Esophagus muscularis mucosa (tissue), 4 donors: ENCODE data around the gene CASP9. TPM values are rescaled to one million over a fixed set of nuclear protein-coding genes. Genes with fewer than 3 reads are reported as not detected.

Experiments
- DNase-seq: peaks from one replicate; pipeline ENCODE4 v3.0.0-alpha.2; 2017; ENCODE audit errors: extremely low spot score
- H3K27ac ChIP-seq, 4 donors: fragments of 200-600 bp; sonication (generic); replicated peaks in 1 of 4; 1 replicate in 3 of 4; 2 replicates in 1 of 4; pipeline ENCODE4 v1.5.1; 2016 to 2019; ENCODE audit warnings: mild to moderate bottlenecking in 1 of 4
- H3K27me3 ChIP-seq, 4 donors: fragments of 200-600 bp; sonication (generic); one replicate each; pipeline versions ENCODE4 v1.5.1 to v1.6.0; 2016 to 2019
- H3K36me3 ChIP-seq, 4 donors: fragments of 200-600 bp; sonication (generic); one replicate each; pipeline ENCODE4 v1.5.1; 2016 to 2019
- H3K4me1 ChIP-seq, 4 donors: fragments of 200-600 bp; sonication (generic); one replicate each; pipeline ENCODE4 v1.5.1; 2016 to 2019
- H3K4me3 ChIP-seq, 4 donors: fragments of 200-600 bp; sonication (generic); 1 replicate in 2 of 4; 2 replicates in 2 of 4; pipeline ENCODE4 v1.5.1; 2016 to 2019; ENCODE audit warnings: mild to moderate bottlenecking in 4 of 4, moderate library complexity in 1 of 4
- H3K9me3 ChIP-seq, 4 donors: fragments of 200-600 bp; sonication (generic); 1 replicate in 3 of 4; 2 replicates in 1 of 4; pipeline ENCODE4 v1.5.1; 2016 to 2019
- EP300 ChIP-seq: sonication (generic); formaldehyde crosslinking; IDR thresholded peaks from one replicate; pipeline ENCODE4 v1.6.1; 2017; ENCODE audit warnings: antibody characterized with exemption
- POLR2A ChIP-seq: fragments of 450-650 bp; IDR thresholded peaks from one replicate; pipeline ENCODE4 v1.6.1; 2017; ENCODE audit warnings: antibody characterized with exemption, moderate library complexity, mild to moderate bottlenecking, low read depth
- POLR2AphosphoS5 ChIP-seq, 2 donors: sonication (generic); formaldehyde crosslinking; IDR thresholded peaks; one replicate each; pipeline ENCODE4 v1.6.1; 2017; ENCODE audit warnings: antibody characterized with exemption in 2 of 2
- WGBS: methylation state at CpG from one replicate; pipeline ENCODE4 v1.1.5; 2018; 5-methylcytosine and 5-hydroxymethylcytosine counted together
- intact Hi-C: fragments of 100-400 bp; cut with DNase I; formaldehyde crosslinking; loops from one replicate; pipeline ENCODE4 v1.15.1; 2023
- total RNA-seq, 4 donors: library from RNA; depleted of rRNA; stranded (reverse); fragments of >200 nt; gene quantifications; one replicate each; pipeline versions ENCODE4 v1.1.0 to v1.2.1, GENCODE V29; 2016
- TF ChIP-seq, protein P1 (sequence below), 3 experiments: fragments of 200-600 bp in 2 of 3; fragments of 450-650 bp in 1 of 3; sonication (generic) in 2 of 3; IDR thresholded peaks; one replicate each; pipeline ENCODE4 v1.5.1; 2017 to 2019; ENCODE audit warnings: antibody characterized with exemption in 3 of 3, mild to moderate bottlenecking in 2 of 3, moderate library complexity in 1 of 3

CASP9 gene
- total RNA-seq, 4 donors from 2014 or later: 9.1 to 12.6 (median 11.0) TPM

DNA sequence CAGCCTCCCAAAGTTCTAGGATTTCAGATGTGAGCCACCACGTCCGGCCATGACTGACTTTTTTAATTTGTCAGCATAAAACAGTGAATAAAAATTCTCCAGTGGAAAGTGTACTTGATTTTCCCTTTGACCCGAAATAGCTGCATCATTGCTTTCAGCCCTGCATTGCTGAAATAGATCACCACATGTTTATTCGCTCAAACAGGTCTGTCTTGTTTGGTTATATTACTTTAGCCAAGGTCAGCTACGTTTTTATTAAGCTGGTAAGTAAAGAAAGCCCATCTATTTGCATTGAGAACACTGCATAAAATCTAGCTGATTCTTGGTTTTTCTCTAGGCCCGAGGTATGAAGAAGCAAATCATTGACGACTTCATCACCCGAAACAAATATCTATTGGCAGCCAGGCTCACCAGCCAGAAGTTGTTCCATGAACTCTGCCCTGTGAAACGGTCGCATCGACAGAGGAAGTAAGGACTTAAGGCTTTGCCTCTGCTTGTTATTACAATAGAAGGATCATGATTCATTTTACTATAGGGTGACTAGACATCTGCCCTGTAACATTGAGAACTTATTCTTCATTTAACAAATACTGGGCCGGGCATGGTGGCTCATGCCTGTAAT is 35.3 kb upstream of the CASP9 start:
- peaks cover 50 to 64% (median 54%) of the 10 kb centered on the region in 4 donors for H3K36me3 ChIP-seq

DNA sequence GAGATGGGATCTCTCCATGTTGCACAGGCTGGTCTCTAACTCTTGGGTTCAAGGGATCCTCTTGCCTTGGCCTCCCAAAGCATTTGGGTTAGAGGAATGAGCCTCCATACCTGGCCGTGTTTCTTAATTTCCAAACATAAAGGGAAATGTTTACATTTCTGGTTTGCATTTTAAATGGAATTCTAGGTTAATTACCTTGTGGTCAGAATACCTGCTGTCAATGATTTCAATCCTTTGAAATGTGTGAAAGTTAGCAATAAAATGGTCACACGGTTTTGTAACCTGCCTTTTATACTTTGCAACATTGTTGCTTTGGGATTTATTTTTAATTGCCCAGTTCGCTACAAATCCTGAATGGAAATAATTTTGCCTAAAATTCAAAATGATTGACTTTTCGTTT is 34.5 kb upstream of the CASP9 start:
- H3K9me3 ChIP-seq: no peaks in the 10 kb centered on the region
- 94% methylated on average over 4 of the region's 4 CpGs for WGBS
- TF ChIP-seq POLR2A (no peak), EP300 (no peak), POLR2AphosphoS5 (IDR thresholded peaks at IDR 0.05) (no peak)
- TF ChIP-seq, protein P1, sequence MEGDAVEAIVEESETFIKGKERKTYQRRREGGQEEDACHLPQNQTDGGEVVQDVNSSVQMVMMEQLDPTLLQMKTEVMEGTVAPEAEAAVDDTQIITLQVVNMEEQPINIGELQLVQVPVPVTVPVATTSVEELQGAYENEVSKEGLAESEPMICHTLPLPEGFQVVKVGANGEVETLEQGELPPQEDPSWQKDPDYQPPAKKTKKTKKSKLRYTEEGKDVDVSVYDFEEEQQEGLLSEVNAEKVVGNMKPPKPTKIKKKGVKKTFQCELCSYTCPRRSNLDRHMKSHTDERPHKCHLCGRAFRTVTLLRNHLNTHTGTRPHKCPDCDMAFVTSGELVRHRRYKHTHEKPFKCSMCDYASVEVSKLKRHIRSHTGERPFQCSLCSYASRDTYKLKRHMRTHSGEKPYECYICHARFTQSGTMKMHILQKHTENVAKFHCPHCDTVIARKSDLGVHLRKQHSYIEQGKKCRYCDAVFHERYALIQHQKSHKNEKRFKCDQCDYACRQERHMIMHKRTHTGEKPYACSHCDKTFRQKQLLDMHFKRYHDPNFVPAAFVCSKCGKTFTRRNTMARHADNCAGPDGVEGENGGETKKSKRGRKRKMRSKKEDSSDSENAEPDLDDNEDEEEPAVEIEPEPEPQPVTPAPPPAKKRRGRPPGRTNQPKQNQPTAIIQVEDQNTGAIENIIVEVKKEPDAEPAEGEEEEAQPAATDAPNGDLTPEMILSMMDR (IDR thresholded peaks at IDR 0.05): no peak
- no peaks in the 10 kb centered on the region for H3K27me3 ChIP-seq
- H3K27ac ChIP-seq: no peak overlapping the region
- no peak overlapping the region for H3K4me3 ChIP-seq
- no peaks in the 10 kb centered on the region for H3K4me1 ChIP-seq
- DNase-seq: no peak
- intact Hi-C loops: no loop called here
- peaks cover 42 to 64% (median 48%) of the 10 kb centered on the region in 4 donors for H3K36me3 ChIP-seq

More for the DNA sequence above, 35.3 kb upstream of the CASP9 start:
- TF ChIP-seq, protein P1 (IDR thresholded peaks at IDR 0.05): no peak
- no peak for TF ChIP-seq POLR2AphosphoS5 (IDR thresholded peaks at IDR 0.05)
- Histone ChIP-seq H3K9me3 (no peaks in the 10 kb centered on the region), H3K27me3 (no peaks in the 10 kb centered on the region), H3K4me1 (no peaks in the 10 kb centered on the region), H3K27ac (no peak overlapping the region), H3K4me3 (no peak overlapping the region)
- no peak for DNase-seq
- intact Hi-C loops: no loop called here
- 83% methylated on average over 12 of the region's 12 CpGs for WGBS

DNA sequence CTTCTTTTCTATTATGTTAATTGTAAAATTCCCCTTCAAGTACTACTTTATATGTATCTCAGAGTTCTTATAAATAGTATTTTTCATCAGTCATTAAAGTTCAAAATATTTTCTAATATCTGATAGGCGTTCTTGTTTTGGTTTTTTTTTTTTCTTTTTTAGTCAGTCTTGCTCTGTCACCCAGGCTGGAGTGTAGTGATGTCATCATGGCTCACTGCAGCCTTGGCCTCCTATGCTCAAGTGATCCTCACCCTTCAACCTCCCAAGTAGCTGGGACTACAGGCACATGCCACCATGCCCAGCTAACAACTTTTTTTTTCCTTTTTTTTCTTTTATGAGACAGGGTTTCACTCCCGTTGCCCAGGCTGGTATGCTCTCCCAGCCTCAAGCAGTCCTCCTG is 33.6 kb upstream of the CASP9 start:
- no peaks in the 10 kb centered on the region for H3K27me3 ChIP-seq
- H3K4me3 ChIP-seq: no peak overlapping the region
- no peaks in the 10 kb centered on the region for H3K9me3 ChIP-seq
- TF ChIP-seq, protein P1 (IDR thresholded peaks at IDR 0.05): no peak
- no peak for TF ChIP-seq POLR2A
- no peak for TF ChIP-seq POLR2AphosphoS5 (IDR thresholded peaks at IDR 0.05)
- no peak for TF ChIP-seq EP300
- WGBS: 94% methylated on average over 2 of the region's 2 CpGs
- DNase-seq: no peak
- intact Hi-C loops: no loop called here
- no peaks in the 10 kb centered on the region for H3K4me1 ChIP-seq
- H3K27ac ChIP-seq: no peak overlapping the region
- peaks cover 33 to 62% (median 39%) of the 10 kb centered on the region in 4 donors for H3K36me3 ChIP-seq

DNA sequence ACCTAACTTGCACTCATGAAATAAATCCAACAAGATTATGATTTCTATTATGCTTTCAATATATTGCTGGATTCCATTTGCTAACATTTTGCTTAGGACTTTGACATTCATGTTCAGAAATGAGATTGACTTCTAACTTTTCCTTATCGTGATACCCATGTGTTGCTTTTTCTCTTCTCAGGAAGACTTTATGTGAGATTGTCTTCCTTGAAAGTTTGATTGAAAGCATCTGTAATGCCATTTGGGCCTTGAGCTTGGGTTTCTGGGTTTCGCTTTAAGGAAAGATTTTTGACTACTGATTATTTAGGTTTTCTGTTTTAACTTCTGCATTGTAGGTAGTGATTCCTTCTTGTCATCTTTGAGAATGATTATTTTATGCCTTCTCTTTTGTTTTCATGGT is 33.0 kb upstream of the CASP9 start:
- H3K36me3 ChIP-seq: peaks cover 28 to 60% (median 33%) of the 10 kb centered on the region in 4 donors

More for the DNA sequence above, 33.0 kb upstream of the CASP9 start:
- Histone ChIP-seq H3K4me3 (no peak overlapping the region), H3K27me3 (no peaks in the 10 kb centered on the region), H3K9me3 (no peaks in the 10 kb centered on the region), H3K27ac (no peak overlapping the region), H3K4me1 (no peaks in the 10 kb centered on the region)
- no peak for DNase-seq
- 93% methylated on average over 2 of the region's 2 CpGs for WGBS
- no peak for TF ChIP-seq POLR2A
- TF ChIP-seq EP300: no peak
- TF ChIP-seq, protein P1 (IDR thresholded peaks at IDR 0.05): no peak
- no peak for TF ChIP-seq POLR2AphosphoS5 (IDR thresholded peaks at IDR 0.05)
- intact Hi-C loops: no loop called here
